Measurements from ENCODE around the gene LHX1.

Gene LHX1

DNA sequence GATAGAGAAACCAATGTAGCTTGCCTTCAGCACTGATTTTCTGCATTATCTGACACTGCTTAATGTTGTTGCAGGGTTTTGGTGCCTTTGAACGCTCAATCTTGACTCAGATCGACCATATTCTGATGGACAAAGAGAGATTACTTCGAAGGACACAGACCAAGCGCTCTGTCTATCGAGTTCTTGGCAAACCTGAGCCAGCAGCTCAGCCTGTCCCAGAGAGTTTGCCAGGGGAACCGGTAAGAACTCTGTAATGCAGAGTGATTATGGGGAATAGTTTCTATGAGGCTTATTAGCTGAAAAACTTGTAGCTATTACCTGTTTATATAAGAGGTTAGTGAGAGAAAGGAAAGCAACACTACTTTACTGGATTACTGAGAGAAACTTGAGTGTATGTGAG lies 51.9 kb downstream of the LHX1 start:
- H3K27ac ChIP-seq = no peak overlapping the region
- TF ChIP-seq, protein P1, sequence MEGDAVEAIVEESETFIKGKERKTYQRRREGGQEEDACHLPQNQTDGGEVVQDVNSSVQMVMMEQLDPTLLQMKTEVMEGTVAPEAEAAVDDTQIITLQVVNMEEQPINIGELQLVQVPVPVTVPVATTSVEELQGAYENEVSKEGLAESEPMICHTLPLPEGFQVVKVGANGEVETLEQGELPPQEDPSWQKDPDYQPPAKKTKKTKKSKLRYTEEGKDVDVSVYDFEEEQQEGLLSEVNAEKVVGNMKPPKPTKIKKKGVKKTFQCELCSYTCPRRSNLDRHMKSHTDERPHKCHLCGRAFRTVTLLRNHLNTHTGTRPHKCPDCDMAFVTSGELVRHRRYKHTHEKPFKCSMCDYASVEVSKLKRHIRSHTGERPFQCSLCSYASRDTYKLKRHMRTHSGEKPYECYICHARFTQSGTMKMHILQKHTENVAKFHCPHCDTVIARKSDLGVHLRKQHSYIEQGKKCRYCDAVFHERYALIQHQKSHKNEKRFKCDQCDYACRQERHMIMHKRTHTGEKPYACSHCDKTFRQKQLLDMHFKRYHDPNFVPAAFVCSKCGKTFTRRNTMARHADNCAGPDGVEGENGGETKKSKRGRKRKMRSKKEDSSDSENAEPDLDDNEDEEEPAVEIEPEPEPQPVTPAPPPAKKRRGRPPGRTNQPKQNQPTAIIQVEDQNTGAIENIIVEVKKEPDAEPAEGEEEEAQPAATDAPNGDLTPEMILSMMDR (IDR thresholded peaks at IDR 0.05) = no peak
- H3K4me3 ChIP-seq = no peak overlapping the region
- DNase-seq (ENCODE audit: low spot score) = no peak

DNA sequence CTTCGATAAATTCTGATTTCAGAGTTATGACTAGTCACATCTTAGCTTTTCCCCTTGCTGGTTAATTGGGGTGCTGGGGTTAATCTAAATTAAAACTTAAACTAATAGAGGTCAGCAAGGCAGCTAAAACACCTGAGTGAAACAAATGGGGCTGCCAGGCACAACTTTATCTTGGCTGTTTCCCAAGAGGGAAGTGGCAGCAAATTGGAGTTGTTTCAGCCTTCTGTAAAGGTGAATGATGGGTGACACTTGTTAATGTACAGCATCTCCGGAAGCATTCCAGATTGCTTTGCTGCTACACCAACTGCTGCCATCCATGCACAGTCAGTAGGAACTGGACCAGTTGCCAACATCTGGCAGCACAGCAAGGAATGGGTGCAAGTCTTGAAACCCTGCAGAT lies 55.4 kb downstream of the LHX1 start:
- Histone ChIP-seq H3K27ac (no peak overlapping the region), H3K4me3 (no peak overlapping the region)
- no peak for DNase-seq (ENCODE audit: low spot score)
- TF ChIP-seq, protein P1 (IDR thresholded peaks at IDR 0.05) = no peak

DNA sequence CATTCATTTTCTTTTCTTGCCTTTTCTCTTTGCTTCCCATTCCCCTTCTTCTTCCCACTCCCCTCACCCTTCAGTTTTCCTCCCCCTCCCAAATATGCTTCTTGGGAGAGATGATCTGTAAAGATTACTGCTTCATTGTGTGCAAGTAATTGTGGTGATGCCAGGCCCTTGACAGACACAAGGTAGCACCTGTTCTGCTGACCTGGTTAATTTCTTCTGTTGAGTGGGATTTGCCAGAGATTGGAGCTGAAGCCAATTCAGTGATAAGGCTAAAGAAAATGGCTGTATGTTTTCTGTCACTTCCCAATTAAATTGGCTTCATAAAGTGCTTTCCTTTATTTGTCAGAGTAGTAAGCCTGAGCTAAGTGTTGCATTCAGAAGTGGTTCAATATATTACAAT lies 56.0 kb downstream of the LHX1 start:
- no peak for DNase-seq (ENCODE audit: low spot score)
- TF ChIP-seq, protein P1 (IDR thresholded peaks at IDR 0.05) = no peak
- Histone ChIP-seq H3K27ac (no peak overlapping the region), H3K4me3 (no peak overlapping the region)
